ENCODE results near the gene SOAT2. TPM values are rescaled to one million over a fixed set of nuclear protein-coding genes. Genes with fewer than 3 reads are reported as not detected.
"Not testable (repeated sequence)": the region's sequence is repeated elsewhere in the genome, so short reads cannot be mapped to it uniquely, and the experiment has no call there.

The SOAT2 gene
- total RNA-seq, 3 donors from 2014 or later, result 0.16 to 0.33 TPM; not detected in 1

- no peak overlapping the region for H3K4me3 ChIP-seq
- peak; percentile 75 to 88 for DNase-seq (ENCODE audit: low spot score in 2 of 2)
Measured at GRCh38 chr12:53159195-53159839, 56.0 kb downstream of the SOAT2 start.

GRCh38 chr12:53160000-53160399 is 56.7 kb downstream of the SOAT2 start:
- intact Hi-C loops (cut with DNase I; ENCODE audit: low total_unique reads), result loop anchor here (5.0 kb wide), 1 partner anchor 52 kb away; no protein-coding TSS in a partner anchor
- DNase-seq (ENCODE audit: low spot score in 2 of 2), result no peak

More at GRCh38 chr12:53159195-53159839, 56.0 kb downstream of the SOAT2 start:
- intact Hi-C loops (cut with DNase I; ENCODE audit: low total_unique reads), result loop anchor here (5.0 kb wide), 1 partner anchor 53 kb away; no protein-coding TSS in a partner anchor
- TF ChIP-seq POLR2A (IDR thresholded peaks at IDR 0.05), result no peak
- TF ChIP-seq CTCF (IDR thresholded peaks at IDR 0.05), result peak; percentile 96 to 99 (median 98)
- peak in 1 of 3 donors; percentile 41 for TF ChIP-seq POLR2AphosphoS5 (IDR thresholded peaks at IDR 0.05)
- H3K4me1 ChIP-seq, result no peaks in the 10 kb centered on the region
- no peaks in the 10 kb centered on the region for H3K27me3 ChIP-seq
- H3K27ac ChIP-seq, result peak overlapping the region in 1 of 2 donors; percentile 6
- H3K9me3 ChIP-seq, result no peaks in the 10 kb centered on the region
- H3K36me3 ChIP-seq, result no peaks in the 10 kb centered on the region

GRCh38 chr12:53160673-53161072 is 57.4 kb downstream of the SOAT2 start:
- intact Hi-C loops (cut with DNase I; ENCODE audit: low total_unique reads), result no loop called here
- TF ChIP-seq CTCF (IDR thresholded peaks at IDR 0.05) (no peak), POLR2AphosphoS5 (IDR thresholded peaks at IDR 0.05) (no peak), POLR2A (IDR thresholded peaks at IDR 0.05) (no peak)
- H3K4me1 ChIP-seq, result no peaks in the 10 kb centered on the region
- H3K27me3 ChIP-seq, result no peaks in the 10 kb centered on the region
- H3K9me3 ChIP-seq, result no peaks in the 10 kb centered on the region
- no peak overlapping the region for H3K27ac ChIP-seq
- DNase-seq (ENCODE audit: low spot score in 2 of 2), result no peak
- no peak overlapping the region for H3K4me3 ChIP-seq
- no peaks in the 10 kb centered on the region for H3K36me3 ChIP-seq

More at GRCh38 chr12:53160000-53160399, 56.7 kb downstream of the SOAT2 start:
- no peak for TF ChIP-seq POLR2AphosphoS5 (IDR thresholded peaks at IDR 0.05)
- TF ChIP-seq CTCF (IDR thresholded peaks at IDR 0.05), result no peak
- TF ChIP-seq POLR2A (IDR thresholded peaks at IDR 0.05), result no peak
- no peaks in the 10 kb centered on the region for H3K9me3 ChIP-seq
- H3K4me1 ChIP-seq, result no peaks in the 10 kb centered on the region
- H3K4me3 ChIP-seq, result no peak overlapping the region
- no peaks in the 10 kb centered on the region for H3K36me3 ChIP-seq
- no peak overlapping the region for H3K27ac ChIP-seq
- no peaks in the 10 kb centered on the region for H3K27me3 ChIP-seq

DNA sequence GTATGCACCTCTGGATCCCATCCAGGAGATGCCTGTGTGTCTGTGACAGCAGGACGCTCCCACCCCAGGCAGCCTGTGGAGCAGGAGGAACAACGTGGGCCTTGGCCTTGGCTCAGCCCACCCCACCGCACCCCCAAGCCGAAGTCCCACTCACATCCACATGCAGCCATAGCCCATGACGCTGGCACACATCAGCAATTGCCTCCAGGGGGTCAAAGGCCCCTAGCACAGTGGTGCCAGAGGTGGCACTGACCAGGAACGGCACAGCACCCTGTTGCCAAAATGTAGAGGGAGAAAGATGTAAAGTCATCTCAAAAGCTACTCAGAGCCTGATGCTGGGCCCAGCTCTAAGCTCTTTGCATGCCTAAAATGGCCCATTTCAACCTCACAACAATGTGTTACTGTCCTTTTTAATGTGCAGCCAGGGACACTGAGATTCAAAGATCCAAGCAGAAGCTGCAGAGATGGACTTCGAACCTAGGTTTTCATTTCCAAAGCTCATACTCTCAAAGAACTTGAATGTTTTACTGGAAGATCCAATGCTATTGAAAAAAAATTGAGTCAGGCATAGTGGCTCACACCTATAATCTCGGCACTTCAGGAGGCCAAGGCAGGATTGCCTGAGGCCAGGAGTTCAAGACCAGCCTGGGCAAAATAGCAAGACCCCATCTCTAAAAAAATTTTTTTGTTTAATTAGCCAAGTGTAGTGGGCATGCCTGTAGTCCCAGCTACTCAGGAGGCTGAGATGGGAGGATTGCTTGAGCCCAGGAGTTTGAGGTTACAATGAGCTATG is 58.0 kb downstream of the SOAT2 start:
- no peak for TF ChIP-seq CTCF (IDR thresholded peaks at IDR 0.05)
- TF ChIP-seq POLR2AphosphoS5 (IDR thresholded peaks at IDR 0.05), result no peak
- Histone ChIP-seq H3K9me3 (no peaks in the 10 kb centered on the region), H3K4me1 (no peaks in the 10 kb centered on the region), H3K27me3 (no peaks in the 10 kb centered on the region), H3K27ac (no peak overlapping the region), H3K36me3 (no peaks in the 10 kb centered on the region), H3K4me3 (no peak overlapping the region)
- DNase-seq (ENCODE audit: low spot score in 2 of 2), result no peak
- intact Hi-C loops (cut with DNase I; ENCODE audit: low total_unique reads), result no loop called here

DNA sequence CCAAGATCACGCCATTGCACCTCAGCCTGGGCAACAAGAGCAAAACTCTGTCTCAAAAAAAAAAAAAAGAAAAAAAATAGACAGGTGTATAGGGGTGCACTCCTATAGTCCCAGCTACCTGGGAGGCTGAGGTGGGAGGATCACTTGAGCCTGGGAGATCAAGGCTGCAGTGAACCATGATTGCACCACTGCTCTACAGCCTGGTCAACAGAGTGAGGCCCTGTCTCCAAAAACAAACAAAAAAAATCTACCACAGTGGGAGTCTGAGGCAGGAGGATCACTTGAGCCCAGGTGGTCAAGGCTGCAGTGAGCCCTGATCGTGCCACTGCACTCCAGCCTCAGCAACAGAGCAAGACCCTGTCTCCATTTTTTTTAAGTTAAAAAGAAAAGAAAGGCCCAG is 59.7 kb downstream of the SOAT2 start:
- H3K27me3 ChIP-seq; H3K9me3 ChIP-seq; DNase-seq (ENCODE audit: low spot score in 2 of 2); intact Hi-C loops (cut with DNase I; ENCODE audit: low total_unique reads); H3K4me1 ChIP-seq; H3K4me3 ChIP-seq; H3K36me3 ChIP-seq; H3K27ac ChIP-seq: not testable (repeated sequence)
